HG03108 (cell line): ENCODE data around the gene SYT9.
A peak's percentile ranks its signal among the peaks of the same experiment; 100 is the strongest.

Experiments used
- ATAC-seq: cut with Tn5 transposase; IDR thresholded peaks from one replicate; pipeline ENCODE4 v1.9.1; 2021; ENCODE audit warnings: moderate library complexity; ENCODE audit not compliant: unreplicated experiment

SYT9 gene

DNA sequence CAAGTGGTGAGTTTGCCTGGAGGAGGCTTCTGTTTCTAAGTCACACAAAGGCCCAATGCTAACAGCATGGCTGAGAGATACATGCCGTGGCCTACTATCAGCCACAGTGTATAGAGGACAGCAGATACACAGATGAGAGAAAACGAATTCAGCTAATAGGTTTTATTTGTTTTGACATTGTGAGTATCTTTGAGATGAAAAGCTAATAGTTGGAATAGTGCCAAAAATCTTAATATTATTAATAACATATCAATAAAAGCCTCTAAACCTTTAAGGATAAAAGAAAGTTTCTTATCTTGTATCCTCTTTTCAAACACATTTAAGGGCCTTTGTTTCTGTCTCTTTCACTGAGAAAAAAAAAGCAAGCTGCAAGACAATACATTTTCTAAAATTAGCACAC lies 203.2 kb downstream of the SYT9 start:
- no peak for ATAC-seq

DNA sequence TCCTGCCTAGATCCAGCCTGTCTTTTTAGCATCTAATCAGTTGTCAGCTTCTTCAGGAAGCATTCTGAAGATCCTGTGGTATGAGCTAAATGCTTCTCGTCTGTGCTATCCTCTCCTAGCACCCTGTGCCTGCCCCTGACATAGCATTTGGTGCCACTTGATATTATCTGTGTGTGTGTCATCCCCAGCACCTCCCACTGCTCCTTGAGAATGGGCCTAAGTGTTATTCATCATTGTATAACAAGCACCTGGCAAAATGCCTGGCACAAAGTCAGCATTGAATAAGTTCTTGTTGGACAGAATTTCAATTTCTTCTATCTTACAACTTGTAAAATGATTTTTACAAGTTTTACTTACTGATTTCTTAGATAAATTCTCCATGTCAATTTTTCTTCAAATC lies 205.5 kb downstream of the SYT9 start:
- no peak for ATAC-seq

DNA sequence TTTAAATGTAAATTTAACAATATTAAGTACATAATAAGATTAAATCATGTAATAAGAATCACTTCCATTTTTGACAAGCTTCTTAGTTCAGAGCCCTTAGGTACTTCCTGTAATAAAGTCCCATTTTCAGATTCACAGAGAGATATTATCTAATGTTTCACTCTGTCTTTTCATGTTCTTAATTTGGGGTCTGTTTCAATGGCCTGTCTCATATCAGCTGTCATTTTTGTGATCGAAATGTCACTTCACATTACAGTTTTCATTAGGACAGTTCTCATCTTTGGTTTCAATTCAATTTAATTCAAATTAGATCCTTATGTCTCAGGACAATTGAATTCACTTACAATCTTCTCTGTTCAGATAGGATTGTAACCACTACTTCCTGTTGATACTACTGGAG lies 211.0 kb downstream of the SYT9 start:
- no peak for ATAC-seq

DNA sequence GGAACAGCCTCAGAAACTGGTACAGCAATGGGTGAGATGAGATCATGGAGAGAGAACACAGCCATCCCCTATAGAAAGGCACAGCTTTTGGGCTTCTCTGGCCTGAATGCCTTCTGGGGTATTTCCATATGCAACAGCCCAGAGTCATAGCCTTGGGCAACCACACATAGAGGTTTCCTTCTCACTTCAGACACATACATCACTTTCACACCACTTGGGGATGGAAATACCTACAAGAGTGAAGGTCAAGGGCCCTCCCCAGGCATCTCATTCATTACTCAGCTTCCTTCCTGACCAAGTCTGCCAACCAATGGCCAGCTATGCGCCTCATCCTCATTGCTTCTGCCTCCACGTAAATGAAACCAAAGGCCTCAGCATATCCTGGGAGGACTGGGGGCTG lies 215.9 kb downstream of the SYT9 start:
- ATAC-seq, result peak; percentile 79

DNA sequence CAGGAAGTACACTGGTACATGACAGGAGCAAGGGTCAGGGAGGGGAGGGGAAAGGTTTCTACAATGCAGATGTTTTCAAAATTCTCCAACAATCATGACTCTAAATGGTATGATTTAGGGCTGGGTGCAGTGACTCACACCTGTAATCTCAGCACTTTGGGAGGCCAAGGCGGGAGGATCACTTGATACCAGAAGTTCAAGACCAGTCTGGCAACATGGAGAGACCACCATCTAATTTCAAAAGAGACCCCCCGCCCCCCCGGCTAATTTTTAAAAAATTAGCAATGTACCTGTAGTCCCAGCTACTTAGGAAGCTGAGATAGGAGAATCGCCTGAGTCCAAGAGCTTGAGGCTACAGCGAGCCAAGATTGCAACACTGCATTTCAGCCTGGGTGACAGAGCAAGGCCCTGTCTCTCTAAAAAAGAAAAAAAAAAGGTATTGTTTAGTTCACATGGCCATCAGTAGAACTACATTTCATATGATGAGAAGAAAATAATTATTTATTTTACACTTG lies 217.7 kb downstream of the SYT9 start:
- ATAC-seq, result no peak

DNA sequence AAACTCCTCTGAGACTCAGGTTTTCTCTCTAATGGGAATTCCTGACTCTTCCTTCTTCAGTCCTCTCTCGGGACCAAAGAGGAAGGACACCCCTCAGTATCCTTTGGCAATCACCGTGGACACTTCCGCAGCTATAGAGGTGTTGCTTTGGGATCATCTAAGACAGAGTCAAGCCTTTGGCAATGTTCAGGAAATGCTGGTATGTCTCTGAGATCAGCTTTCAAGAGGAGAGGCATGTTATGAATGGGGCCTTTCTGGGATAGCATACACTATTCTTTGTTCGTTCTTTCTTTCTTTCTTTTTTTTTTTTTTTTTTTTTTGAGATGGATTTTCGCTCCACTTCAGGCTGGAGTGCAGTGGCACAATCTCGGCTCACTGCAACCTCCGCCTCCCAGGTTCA lies 219.4 kb downstream of the SYT9 start:
- no peak for ATAC-seq

DNA sequence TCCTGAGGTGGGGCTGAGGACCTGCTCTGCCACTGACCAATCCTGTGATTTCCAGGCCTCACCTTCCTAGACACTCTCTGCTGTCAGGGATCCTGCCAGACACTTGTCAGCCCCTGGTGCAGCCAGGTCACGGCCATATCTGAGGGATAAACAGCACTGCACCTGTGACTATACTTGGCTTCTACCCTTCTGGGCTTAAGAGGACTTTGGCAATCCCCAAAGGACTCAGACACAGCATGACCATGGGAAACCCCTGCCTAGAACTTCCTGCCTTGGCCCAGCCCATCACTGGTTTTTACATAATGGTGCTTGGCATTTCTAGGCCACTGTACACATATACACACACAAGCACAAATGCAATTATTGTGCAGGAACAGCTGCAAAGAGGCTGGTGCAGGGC lies 222.0 kb downstream of the SYT9 start:
- peak; percentile 95 for ATAC-seq

DNA sequence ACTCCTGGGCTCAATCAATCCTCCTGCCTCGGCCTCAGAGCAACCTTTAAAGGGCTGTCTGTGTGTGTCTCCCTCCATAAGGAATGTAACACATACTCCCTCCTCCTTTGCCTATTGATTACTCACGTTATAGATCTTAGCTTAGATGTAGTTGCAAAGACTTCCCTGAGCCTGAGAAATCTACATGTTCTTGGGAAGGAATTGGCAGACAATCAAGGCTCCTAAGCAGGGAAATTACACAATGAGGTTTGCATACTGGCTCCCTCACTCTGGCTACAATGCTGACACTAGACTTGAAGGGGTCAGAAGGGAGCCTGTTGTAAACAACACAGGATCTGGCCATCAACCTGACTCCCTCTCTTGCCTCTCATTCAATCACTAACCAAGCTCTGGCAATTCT lies 228.4 kb downstream of the SYT9 start:
- no peak for ATAC-seq

DNA sequence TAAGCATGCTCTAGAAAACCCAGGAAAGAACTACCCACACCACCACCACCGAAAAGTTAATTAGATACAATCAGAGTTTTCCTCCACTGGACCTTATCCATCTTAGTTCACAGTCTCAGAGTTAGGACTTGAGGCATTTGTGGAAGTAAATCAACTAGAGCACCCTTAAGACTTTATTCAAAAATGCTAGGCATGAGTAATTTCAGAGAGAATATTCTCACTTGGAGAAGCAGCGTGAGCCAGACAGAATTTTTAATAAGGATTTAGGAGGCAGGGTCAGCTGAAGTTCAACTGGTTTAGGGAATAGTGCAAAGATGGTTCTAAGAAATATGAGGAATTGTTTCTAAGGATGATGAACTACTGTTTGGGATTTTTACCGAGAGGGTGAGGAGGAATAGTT lies 232.4 kb downstream of the SYT9 start:
- no peak for ATAC-seq

DNA sequence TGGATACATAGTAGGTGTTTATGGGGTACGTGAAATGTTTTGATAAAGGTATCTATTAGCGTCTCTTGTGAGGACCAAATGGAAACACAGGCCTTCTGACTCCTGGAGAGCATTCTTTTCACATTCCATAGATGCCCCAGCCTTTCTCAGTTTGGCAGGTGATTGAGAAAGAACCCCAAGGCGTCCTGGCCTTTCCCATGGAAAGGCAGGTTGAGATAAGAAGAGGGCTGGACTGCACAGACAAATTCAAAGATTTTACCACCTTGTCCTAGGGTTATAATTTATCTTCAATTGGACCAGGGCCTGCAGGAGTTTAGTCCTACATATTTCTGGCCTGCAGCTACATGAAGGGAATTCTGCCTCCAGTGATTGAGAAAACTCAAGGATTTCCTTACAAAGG lies 232.9 kb downstream of the SYT9 start:
- ATAC-seq, result no peak

DNA sequence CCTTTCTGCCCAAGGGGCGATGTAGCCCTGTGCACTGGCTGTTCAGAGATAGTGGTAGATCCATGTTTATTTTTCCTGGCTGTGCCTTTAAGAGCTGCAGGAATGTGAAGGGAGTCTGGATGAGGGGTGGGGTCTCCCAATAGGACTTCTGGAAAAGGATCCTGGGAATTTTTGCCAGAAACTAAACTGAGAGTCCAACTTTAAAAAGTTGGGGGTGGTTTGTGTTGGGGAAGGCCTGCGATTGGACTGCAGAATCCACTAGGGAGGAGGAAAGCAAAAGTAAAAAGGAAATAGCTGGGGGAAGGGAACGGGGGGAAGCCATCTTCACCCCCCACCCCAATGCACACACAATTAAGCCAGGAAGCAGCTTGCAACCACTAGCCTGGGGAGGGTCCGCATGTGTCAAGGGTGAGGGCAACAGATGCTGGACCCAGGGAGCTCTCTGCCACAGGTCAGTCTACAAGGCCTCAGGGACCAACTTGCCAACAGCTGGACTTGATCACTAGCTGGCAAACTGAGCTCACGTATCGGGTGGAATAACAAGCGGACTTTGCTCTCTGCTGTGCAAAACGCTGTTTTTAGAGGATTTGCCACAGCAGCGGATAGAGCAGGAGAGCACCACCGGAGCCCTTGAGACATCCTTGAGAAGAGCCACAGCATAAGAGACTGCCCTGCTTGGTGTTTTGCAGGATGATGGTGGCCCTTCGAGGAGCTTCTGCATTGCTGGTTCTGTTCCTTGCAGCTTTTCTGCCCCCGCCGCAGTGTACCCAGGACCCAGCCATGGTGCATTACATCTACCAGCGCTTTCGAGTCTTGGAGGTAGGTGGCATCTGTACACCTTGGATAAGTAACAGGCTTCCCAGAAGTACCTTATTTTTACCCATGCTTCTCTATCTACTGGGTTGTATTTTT lies 233.7 kb downstream of the SYT9 start, which contains the start of gene OLFML1:
Gene OLFML1 (plus strand): TSS at position 321 of the 912 bp plus-strand sequence. CDS start 370 bp downstream, at position 691.
- ATAC-seq, result no peak

DNA sequence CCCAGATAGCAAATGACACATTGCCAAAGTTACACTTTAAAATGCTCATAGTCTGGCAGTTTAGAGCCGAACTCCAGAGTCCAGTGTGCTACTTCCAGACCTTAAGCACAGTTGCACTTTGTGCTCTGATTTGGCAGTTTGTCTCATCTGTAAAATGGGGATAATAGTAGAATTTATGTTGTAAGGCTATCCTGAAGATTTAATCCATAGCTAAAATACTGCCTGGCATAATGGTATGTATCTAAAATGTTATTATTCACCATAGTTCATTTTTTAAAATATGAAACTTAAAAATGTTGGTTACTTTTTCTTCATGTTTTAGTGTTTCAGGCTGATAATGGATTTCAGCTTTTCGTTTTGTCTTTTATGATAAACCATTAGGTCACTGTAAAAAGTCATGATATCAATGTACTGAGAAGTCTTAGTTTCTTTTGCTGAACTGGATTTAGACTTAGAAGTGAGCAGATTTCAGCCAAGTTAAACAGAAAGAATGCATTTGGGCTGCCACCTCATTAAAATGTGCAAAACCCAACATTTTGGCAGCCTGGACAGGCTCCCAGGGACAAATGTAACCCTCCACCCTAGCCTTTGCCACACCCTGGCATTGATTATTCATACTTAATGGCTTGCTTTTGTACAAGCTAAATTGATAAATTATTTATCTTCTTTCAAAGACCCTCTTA lies 234.5 kb downstream of the SYT9 start:
- no peak for ATAC-seq

DNA sequence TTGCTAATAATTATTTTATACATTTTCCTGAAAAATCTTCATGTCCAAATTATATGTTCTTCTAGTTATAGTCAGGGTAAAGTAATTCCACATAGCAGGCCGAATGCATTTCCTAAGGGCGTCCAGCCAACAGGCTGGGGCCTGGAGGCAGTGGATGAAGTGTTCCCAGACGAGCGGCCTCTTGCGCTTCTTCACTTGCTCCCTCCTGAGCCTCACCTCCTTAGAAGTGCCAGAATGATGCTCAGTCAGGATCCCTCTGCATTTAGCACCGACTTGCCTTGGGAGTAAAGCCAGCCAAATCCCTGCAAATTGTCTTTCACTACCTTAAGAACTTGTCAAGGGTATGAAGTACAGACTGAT lies 235.1 kb downstream of the SYT9 start:
- no peak for ATAC-seq

DNA sequence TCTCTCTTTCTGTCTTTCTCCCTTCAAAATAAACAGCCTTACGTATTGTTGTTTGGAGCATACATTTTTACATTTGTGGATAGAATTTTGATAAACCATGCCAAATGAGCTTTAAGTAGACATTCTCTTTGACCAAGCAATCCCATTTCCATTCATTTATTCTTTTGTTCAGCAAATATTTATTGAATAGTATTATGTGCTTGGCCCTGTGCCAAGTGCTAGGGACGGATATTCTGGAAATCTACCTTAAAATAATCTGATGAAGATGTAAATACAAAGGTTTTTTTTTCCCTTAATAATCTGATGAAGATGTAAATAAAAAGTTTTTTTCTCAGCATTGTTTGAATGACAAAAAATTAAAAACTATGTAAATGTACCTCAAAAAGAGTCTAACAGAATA lies 235.7 kb downstream of the SYT9 start:
- ATAC-seq, result no peak

DNA sequence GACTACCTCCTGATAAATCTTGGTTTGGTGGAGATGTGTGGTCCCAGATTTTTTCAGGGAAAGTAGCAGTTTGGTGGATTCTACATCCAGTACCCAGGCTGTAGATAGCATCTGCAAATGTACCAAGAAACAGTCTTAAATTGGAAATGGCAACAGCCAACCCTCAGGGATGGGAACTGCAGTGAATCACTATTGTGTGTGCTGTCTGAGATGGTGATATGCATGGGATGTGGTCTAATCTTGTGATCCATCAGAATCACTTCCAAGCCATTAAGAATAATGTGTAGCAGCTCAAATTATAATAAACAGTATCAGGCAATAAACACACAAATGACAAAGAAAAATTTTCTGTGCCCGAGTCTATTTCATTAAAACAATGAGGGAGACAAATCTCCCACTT lies 237.0 kb downstream of the SYT9 start:
- ATAC-seq, result no peak

DNA sequence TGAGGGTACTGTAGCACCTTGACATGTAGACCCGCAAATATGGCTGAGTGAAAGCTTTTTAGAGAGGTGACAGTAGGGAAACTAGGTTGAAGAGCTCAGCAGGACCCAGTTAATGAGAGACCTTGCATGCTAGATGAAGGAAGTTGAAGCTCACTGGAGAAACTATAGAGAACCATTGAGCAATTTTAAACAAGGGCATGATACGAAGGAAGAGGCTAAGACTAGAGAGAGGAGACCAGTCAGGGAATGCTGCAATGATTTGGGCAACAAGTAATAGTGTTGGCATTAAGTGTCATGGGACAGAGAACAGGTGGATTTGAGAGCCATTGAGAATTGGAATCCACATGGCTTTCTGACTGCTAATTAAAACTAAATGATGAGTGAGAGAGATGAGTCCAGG lies 237.7 kb downstream of the SYT9 start:
- ATAC-seq, result no peak

DNA sequence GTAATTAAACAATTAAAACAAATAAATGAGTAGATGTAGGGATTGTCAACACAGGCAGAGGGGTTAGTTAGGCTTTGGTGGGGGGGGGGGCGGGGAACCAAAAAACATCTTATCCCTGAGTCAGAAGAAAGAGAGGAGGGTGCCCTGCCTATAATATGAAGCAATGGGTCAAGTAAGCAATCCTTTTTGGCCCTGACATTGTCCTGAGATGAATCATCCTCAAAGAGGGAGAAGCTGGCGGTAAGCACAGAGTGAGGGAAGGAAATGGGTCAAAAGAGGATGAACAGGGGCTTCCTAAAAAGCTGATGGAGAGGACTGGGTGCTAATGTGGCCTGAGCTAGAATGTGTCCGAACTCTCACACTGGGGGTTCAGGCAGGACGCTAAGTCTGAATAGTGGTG lies 238.3 kb downstream of the SYT9 start:
- no peak for ATAC-seq

DNA sequence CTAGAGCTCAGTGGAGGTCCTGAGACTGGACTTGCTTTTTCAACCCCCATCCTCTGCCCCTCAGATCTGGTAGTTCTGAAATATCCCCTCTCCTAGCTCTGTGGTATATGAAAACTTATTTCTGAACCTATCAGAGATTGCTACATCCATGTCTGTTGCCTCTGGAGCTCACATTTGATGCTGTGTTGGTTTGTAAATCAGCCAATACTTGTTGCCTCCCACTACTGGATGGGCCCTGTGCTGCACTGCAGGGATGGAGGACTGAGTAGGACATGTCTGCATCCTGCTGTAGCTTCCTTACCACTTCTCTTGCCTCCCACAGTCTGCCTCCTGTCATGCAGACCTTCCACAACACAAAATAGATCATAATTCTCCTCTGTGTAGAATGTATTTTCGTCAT lies 238.8 kb downstream of the SYT9 start:
- no peak for ATAC-seq

DNA sequence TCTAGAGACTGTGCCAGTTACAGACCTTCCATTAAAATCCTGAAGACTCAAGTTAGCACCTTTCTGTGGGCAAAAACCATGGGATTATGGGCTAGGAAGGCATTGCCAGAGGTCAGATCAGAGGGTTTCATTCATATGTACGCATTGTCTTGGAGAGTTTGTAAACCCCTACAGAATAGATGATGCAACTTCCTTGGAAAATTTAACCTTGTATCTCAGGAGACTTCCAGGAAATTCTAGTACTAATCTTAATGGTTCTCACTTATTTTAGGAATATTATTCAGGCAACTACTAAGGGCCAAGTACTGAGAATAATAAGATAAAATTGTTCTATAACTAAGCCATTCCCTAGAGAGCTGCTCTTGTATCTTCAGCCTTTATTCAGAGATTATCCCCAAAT lies 240.5 kb downstream of the SYT9 start:
- ATAC-seq, result no peak

DNA sequence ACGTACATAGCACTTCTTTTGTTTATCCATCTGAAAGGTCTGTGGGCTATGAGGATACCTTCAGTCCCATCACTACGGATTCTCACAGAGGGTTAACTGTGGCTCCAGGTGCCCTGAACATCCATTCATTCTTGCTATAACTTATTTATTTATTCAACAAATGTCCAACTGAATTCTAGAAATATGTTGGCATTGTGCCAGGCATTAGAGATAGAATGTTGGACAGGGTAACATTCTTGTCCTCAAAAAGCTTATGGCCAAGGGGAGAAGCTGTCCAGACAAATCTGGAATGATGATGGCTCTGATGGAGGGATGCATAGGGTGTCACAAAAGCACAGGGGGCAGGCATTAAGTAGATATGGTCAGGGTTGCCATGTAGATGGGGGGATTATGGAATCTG lies 242.0 kb downstream of the SYT9 start:
- ATAC-seq, result no peak

DNA sequence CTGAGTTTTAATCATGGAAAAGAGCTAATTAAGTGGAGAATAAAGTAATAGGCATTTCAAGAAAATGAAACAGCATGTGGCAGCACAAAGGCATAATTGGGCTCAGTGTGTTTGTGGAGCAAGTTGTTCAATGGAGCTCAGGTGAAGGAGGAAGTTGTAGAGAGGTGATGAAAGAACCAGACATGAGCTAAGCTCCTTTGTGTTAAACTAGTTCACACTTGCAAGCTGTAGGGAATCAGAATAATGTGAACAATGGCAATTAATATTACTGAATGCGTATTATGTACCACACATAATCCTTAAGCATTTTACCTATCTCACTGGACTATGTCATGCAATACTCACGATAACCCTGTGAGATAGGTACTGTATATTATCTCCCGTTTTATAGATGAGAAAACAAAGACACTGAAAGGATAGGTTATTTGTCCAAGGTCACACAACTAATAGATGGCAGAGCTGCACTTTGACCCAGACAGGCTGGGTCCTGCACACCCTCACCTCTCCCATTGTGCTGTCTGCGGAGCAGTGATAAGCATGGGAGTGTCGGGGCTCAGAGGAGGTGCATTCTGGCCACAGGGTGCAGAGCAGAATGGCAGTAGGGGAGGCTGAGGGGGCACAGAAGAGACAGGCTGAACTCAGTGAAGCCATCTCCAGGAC lies 242.5 kb downstream of the SYT9 start:
- no peak for ATAC-seq
